Measurements from ENCODE around the gene GRAMD1A.
A peak's percentile ranks its signal among the peaks of the same experiment; 100 is the strongest.
"Not testable (repeated sequence)": the region's sequence is repeated elsewhere in the genome, so short reads cannot be mapped to it uniquely, and the experiment has no call there.

Gene GRAMD1A

DNA sequence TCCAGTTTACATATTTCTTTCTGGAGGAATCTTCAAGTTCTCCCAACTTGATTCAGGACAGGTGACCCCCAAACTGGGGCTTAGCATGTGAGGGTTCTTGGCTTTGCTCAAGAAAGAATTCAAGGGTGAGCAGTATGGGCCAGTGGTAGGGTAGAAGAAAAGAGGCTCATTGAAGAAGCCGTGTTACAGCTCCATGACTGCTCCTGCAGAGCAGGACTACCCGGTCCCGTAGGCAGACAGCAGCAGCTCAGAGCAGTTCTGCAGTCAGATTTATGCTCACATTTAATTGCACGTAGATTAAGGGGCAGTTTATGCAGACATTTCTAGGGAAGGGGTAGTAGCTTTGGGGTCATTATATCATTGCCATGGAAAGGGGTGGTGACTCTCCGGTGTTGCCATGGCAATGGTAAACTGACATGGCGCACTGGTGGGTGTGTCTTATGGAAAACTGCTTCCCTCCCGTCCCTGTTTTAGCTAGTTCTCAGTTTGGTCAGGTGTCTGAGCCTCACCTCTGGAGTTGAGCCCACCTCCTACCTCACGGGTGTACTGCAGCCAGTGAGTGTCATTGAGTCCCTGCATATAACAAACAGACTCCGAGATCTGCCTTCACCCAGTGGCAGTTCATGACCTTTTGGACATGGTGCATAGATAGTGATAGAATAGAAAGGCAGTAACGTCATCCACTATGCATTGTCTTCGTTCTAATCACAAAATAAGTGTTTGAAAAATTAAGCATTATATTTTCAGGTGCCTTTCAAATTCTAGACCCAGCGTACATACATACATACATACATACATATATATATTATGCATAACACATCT lies 20.1 kb upstream of the GRAMD1A start:
- no peak for DNase-seq

GRCh38 chr19:34982275-34982674 lies 17.8 kb upstream of the GRAMD1A start:
- DNase-seq: no peak

DNA sequence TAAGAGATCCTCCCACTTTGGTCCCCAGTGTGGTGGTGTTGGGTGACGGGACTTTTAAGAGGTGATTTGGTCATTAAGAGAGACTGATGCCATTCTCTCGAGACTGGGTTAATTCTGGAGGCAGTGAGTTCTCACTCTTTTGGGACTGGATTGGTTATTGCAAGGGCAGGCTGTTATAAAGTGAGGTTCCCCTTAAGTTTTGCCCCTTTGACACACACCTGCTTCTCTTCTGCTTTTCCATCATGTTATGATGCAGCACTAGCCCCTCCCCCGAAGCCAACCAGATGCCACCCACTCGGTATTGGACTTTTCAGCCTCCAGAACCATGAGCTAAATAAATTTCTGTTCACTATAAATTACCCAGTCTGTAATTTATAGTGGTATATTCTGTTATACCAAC lies 16.3 kb upstream of the GRAMD1A start:
- no peak for DNase-seq

- no peak for DNase-seq
These were observed 15.8 kb upstream of the GRAMD1A start for GRCh38 chr19:34984287-34984686.

DNA sequence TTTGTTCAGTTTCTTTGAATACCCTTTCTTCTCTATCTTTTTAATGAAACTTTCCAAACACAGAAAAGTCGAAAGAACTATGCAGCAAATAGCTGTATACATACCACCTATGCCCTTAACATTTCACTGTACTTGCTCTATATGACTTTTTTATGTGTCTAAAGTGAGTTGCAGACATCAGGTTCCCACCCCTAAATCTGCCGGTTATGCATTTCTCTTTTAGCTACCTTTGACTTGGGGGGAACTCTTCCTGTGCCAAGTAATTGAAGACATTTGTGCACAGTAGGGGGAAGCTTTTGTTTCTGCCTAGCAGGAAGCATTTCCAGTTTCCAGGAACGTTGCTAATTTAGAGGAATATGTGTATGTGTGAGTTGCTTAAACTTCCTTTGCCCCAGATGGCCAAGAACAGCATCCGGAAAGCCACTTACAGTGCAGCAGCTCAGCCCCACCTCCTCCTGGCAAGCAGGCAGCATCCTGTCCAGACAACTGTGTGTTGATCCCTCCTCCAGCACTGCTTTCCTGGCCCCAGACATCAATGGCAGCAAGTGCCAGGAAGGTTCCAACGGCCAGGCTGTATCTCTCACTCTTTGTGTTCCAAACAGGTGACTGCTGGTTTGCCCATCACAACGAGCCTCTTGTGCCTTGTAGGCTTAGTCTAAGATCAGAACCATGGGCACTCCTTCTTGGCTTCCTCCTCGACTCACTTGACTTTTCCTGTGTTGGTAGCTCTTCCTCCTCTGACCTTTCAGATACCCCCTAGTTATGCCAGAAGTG lies 14.7 kb upstream of the GRAMD1A start:
- DNase-seq: peak; percentile 40

GRCh38 chr19:34988119-34988518 lies 12.0 kb upstream of the GRAMD1A start:
- DNase-seq: no peak

DNA sequence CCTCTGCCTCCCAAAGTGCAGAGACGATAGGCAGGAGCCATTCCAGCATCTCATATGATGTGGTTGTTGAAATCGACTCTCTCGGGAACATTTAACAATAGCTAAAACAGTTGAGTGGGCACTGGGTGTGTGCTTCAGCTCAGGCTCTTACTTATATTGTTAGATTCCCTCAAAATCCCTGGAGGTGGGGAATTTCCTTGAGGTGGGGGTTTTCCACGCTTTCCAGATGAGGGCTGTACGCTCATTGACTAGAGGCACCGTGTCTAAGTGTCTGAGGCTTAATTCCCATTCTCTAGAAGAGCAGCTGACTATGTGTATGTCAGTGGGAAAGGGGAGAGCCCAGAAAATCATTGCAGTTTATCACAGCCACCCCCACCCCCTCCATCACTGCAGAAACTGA lies 10.8 kb upstream of the GRAMD1A start:
- DNase-seq: no peak

- DNase-seq: no peak
These were observed 9.4 kb upstream of the GRAMD1A start for GRCh38 chr19:34990578-34991192.

DNA sequence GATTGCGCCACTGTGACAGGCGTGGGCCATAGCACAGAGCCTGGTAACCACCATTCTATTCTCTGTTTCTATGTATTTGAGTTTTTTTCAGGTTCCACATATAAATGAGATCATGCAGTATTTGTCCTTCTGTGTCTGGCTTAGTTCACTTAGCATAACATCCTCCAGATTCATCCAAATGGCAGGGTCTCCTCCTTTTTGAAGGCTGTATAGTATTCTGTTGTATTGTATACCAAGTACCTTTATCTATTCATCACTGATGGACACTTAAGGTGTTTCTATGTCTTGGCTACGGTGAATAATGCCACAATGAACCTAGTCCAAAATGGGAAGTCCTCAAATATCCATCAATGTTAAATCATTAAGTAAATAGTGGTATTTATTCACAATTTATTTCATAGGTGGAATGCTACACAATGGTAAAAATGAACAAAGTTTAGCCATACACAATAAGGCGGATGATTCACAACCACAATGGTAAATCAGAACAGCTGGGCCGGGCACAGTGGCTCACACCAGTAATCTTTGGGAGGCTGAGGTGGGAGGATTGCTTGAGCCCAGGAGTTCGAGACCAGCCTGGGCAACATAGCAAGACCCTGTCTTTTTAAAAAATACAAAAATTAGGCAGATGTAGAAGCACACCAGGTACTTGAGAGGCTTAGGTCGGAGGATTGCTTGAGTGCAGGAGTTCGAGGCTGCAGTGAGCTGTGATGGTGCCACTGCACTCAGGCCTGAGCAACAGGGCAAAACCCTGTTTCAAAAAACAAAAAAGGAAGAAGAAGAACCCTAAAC lies 8.4 kb upstream of the GRAMD1A start:
- DNase-seq: no peak

- not testable (repeated sequence) for DNase-seq
These were observed 7.5 kb upstream of the GRAMD1A start for GRCh38 chr19:34992582-34992981.

- DNase-seq: no peak
These were observed 5.9 kb upstream of the GRAMD1A start for GRCh38 chr19:34994286-34994642.

- DNase-seq: no peak
These were observed 5.2 kb upstream of the GRAMD1A start for GRCh38 chr19:34994643-34995541.

- DNase-seq: no peak
These were observed 4.6 kb upstream of the GRAMD1A start for GRCh38 chr19:34995551-34995950.

DNA sequence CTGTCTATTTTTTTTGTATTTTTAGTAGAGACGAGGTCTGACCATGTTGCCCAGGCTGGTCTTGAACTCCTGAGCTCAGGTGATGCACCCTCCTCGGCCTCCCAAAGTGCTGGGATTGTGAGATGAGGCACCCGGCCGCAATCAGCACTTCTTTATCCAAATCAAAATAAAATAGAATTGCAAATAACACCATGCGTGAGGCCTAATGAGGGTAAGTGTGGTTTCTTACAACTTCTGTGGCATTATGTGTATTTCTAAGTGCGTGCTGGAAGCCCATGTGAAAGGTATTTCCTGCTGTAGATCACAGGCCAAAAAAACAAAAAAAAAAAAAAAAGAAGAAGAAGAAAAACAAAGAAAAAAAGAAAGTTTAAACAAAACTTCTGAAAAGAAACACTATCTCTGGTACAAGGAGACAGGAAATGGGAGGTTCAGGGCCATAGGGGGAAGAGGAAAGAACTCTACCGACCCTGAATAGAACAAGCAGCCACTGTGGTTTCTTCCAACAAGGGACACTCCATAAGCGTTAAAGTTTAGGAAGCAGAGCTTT lies 3.0 kb upstream of the GRAMD1A start:
- DNase-seq: peak; percentile 41

DNA sequence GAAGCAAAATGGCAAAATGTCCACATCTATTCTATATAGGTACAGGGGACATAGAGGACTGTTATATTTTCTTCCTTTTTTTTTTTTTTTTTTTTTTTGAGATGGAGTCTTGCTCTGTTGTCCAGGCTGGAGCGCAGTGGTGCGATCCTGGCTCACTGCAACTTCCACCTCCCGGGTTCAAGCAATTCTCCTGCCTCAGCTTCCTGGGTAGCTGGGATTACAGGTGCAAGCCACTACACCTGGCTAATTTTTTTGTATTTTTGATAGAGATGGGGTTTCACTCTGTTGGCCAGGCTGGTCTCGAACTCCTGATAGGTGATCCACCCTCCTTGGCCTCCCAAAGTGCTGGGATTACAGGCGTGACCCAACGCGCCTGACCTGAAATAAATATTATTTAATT lies 1.9 kb upstream of the GRAMD1A start:
- DNase-seq: not testable (repeated sequence)

- no peak for DNase-seq
These were observed 1.2 kb upstream of the GRAMD1A start for GRCh38 chr19:34998777-34999497.

GRCh38 chr19:35000338-35000646 lies 169 bp downstream of the GRAMD1A start:
- no peak for DNase-seq

- peak; percentile 63 for DNase-seq
These were observed 751 bp downstream of the GRAMD1A start for GRCh38 chr19:35000647-35001501.

- DNase-seq: no peak
These were observed 2.0 kb downstream of the GRAMD1A start for GRCh38 chr19:35002037-35002535.
